ENCODE data around the gene APOBEC3B. TPM values are rescaled to one million over a fixed set of nuclear protein-coding genes. Genes with fewer than 3 reads are reported as not detected.

Gene APOBEC3B
- total RNA-seq, 2 experiments from 2014 or later = not detected

DNA sequence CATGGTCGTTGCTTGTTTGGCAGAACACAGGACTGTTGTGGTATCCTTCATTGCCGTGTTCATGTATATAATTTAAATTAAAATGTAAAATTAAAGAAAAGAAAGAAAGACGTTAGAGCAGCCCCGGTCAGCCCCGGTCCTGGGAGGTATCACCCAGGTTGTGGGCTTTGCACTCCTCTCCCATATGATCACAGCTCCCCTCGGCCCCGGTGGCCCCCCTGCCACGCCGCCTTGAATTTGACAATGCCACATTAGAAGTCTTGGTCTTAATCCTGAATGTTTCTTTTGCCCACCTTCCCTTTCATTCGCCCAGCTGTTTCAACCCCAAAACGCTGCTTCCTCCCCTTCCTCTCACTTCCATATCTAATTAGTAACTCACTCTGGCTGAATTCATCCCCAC is 13.3 kb upstream of the APOBEC3B start:
- H3K27me3 ChIP-seq (ENCODE audit: control insufficient read depth in 1 of 2, insufficient read depth in 2 of 2, low read length in 2 of 2) = no peaks in the 10 kb centered on the region
- no peak overlapping the region for H3K4me3 Mint-ChIP-seq
- peaks cover 4% of the 10 kb centered on the region for H3K4me1 Mint-ChIP-seq (ENCODE audit: low read depth)
- peaks cover 24% of the 10 kb centered on the region for H3K27me3 Mint-ChIP-seq
- ChIA-PET CTCF (no interaction called here), POLR2A (no interaction called here)
- H3K27ac Mint-ChIP-seq = no peak overlapping the region
- intact Hi-C loops (cut with DNase I, micrococcal nuclease) = no loop called here
- DNase-seq (no peak), ATAC-seq (ENCODE audit: poor library complexity) (no peak)
- TF ChIP-seq, protein P1, sequence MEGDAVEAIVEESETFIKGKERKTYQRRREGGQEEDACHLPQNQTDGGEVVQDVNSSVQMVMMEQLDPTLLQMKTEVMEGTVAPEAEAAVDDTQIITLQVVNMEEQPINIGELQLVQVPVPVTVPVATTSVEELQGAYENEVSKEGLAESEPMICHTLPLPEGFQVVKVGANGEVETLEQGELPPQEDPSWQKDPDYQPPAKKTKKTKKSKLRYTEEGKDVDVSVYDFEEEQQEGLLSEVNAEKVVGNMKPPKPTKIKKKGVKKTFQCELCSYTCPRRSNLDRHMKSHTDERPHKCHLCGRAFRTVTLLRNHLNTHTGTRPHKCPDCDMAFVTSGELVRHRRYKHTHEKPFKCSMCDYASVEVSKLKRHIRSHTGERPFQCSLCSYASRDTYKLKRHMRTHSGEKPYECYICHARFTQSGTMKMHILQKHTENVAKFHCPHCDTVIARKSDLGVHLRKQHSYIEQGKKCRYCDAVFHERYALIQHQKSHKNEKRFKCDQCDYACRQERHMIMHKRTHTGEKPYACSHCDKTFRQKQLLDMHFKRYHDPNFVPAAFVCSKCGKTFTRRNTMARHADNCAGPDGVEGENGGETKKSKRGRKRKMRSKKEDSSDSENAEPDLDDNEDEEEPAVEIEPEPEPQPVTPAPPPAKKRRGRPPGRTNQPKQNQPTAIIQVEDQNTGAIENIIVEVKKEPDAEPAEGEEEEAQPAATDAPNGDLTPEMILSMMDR (IDR thresholded peaks at IDR 0.05) = no peak
- peaks cover 40% of the 10 kb centered on the region for H3K4me1 ChIP-seq (ENCODE audit: insufficient read depth, low read length)
- no peak overlapping the region for H3K4me3 ChIP-seq (ENCODE audit: low read length)
- no peaks in the 10 kb centered on the region for H3K9me3 ChIP-seq (ENCODE audit: control insufficient read depth in 1 of 2, insufficient read depth in 1 of 2, low read length in 2 of 2)
- no peaks in the 10 kb centered on the region for H3K36me3 ChIP-seq (ENCODE audit: insufficient read depth, low read length)
- no peaks in the 10 kb centered on the region for H3K36me3 Mint-ChIP-seq (ENCODE audit: low read depth)
- H3K9me3 Mint-ChIP-seq = no peaks in the 10 kb centered on the region
- H3K27ac ChIP-seq (ENCODE audit: low read depth in 1 of 2, low read length in 2 of 2) = no peak overlapping the region

DNA sequence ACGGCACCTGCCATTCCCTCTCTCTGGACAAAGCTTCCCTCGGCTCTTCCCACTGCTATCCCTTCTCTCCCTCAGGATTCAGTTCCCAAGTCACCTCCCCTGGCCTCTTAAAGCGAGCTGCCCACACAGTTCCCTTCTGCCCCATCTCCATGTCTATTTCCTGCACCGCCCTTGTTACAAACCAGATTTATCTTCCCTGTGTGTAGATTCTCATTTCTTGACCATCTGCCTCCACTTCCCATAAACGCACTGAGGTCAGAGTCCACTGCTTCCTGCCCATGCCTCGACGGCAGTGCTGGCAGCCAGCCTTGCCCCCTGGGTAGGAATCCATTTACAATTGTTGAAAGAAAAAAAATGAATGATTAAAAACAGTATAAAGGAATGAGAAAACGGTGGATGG is 11.6 kb upstream of the APOBEC3B start:
- TF ChIP-seq, protein P1 (IDR thresholded peaks at IDR 0.05) = no peak
- peaks cover 34% of the 10 kb centered on the region for H3K4me1 ChIP-seq (ENCODE audit: insufficient read depth, low read length)
- intact Hi-C loops (cut with DNase I, micrococcal nuclease) = no loop called here
- ChIA-PET POLR2A (no interaction called here), CTCF (no interaction called here)
- H3K27ac ChIP-seq (ENCODE audit: low read depth in 1 of 2, low read length in 2 of 2) = no peak overlapping the region
- Mint-ChIP-seq H3K4me3 (no peak overlapping the region), H3K27me3 (peaks cover 24% of the 10 kb centered on the region), H3K36me3 (ENCODE audit: low read depth) (no peaks in the 10 kb centered on the region), H3K27ac (no peak overlapping the region), H3K9me3 (no peaks in the 10 kb centered on the region), H3K4me1 (ENCODE audit: low read depth) (peaks cover 4% of the 10 kb centered on the region)
- H3K36me3 ChIP-seq (ENCODE audit: insufficient read depth, low read length) = no peaks in the 10 kb centered on the region
- ATAC-seq (ENCODE audit: poor library complexity) = no peak
- DNase-seq = no peak
- H3K27me3 ChIP-seq (ENCODE audit: control insufficient read depth in 1 of 2, insufficient read depth in 2 of 2, low read length in 2 of 2) = no peaks in the 10 kb centered on the region
- H3K4me3 ChIP-seq (ENCODE audit: low read length) = no peak overlapping the region
- no peaks in the 10 kb centered on the region for H3K9me3 ChIP-seq (ENCODE audit: control insufficient read depth in 1 of 2, insufficient read depth in 1 of 2, low read length in 2 of 2)

DNA sequence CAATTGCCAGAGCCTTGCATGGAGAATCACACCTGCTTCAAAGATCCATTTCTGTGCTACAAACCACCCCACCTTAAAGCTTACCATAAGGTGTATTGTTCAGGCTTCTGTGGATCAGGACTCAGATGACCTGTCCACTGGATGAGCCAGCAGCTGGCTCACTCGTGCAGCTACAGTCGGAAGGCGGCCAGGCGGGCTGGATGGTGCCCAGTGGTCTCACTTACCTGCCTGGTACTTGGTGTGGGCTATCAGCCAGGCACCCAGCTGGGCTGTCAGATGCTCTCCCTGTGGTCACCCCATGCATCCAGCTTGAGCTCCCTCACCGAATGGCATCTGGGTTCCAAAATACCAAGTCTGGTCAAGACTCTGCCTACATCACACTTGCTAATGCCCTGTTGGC is 10.9 kb upstream of the APOBEC3B start:
- Histone ChIP-seq H3K27ac (ENCODE audit: low read depth in 1 of 2, low read length in 2 of 2) (no peak overlapping the region), H3K27me3 (ENCODE audit: control insufficient read depth in 1 of 2, insufficient read depth in 2 of 2, low read length in 2 of 2) (no peaks in the 10 kb centered on the region), H3K9me3 (ENCODE audit: control insufficient read depth in 1 of 2, insufficient read depth in 1 of 2, low read length in 2 of 2) (no peaks in the 10 kb centered on the region), H3K4me1 (ENCODE audit: insufficient read depth, low read length) (peaks cover 34% of the 10 kb centered on the region), H3K36me3 (ENCODE audit: insufficient read depth, low read length) (no peaks in the 10 kb centered on the region), H3K4me3 (ENCODE audit: low read length) (no peak overlapping the region)
- TF ChIP-seq, protein P1 (IDR thresholded peaks at IDR 0.05) = no peak
- H3K27ac Mint-ChIP-seq = no peak overlapping the region
- DNase-seq (no peak), ATAC-seq (ENCODE audit: poor library complexity) (no peak)
- H3K36me3 Mint-ChIP-seq (ENCODE audit: low read depth) = no peaks in the 10 kb centered on the region
- H3K4me3 Mint-ChIP-seq = no peak overlapping the region
- ChIA-PET CTCF (interaction anchor here (0.7 kb wide), 1 partner anchor 32 kb away, joined by 3 read pairs; no protein-coding TSS in a partner anchor), POLR2A (no interaction called here)
- intact Hi-C loops (cut with DNase I, micrococcal nuclease) = no loop called here
- peaks cover 24% of the 10 kb centered on the region for H3K27me3 Mint-ChIP-seq
- no peaks in the 10 kb centered on the region for H3K9me3 Mint-ChIP-seq
- H3K4me1 Mint-ChIP-seq (ENCODE audit: low read depth) = peaks cover 4% of the 10 kb centered on the region

Data from CD4-positive, alpha-beta T cell (primary cell).